B cell (primary cell): ENCODE results near the gene TAF9.

ENCODE experiments used
- CTCF ChIP-seq: fragments of 200-600 bp; IDR thresholded peaks from one replicate; pipeline ENCODE4 v1.8.0; 2022; ENCODE audit warnings: antibody characterized with exemption, mild to moderate bottlenecking
- EZH2 ChIP-seq: IDR thresholded peaks from 2 replicates; pipeline ENCODE4 v1.6.1; 2012; ENCODE audit warnings: borderline replicate concordance, low read depth, mild to moderate bottlenecking, moderate library complexity, low read length; ENCODE audit not compliant: insufficient read depth, poor library complexity, severe bottlenecking

DNA sequence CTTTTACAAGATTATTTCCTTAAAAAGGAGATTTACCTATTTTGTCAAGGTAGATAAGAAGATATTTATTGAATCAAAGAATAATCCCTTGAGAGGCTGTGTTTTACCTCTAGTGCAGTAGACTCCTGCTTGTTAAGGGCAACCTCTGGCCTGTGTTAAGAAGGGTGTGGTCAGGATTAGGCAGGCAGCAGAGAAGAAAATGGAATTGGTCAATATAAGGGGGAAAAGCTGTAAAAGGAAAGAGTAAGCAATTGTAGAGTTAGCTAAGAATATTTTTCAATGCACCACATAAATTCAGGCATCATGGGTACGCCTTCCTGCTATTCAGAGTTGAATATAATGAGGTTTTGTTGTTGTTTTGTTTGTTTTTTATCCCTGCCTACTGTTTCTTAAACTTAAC lies 43.0 kb downstream of the TAF9 start:
- TF ChIP-seq CTCF (no peak), EZH2 (no peak)
